HG03097 (cell line): Measurements from ENCODE around the gene MMRN2.
"Not testable (repeated sequence)": the region's sequence is repeated elsewhere in the genome, so short reads cannot be mapped to it uniquely, and the experiment has no call there.

Experiments
- ATAC-seq: cut with Tn5 transposase; IDR thresholded peaks from one replicate; pipeline ENCODE4 v1.9.1; 2021; ENCODE audit not compliant: unreplicated experiment, low FRiP score

MMRN2 gene

GRCh38 chr10:86957471-86958115 lies at the start of gene MMRN2:
TSS of gene MMRN2 (minus strand) at chr10:86957615. CDS start at chr10:86957541, 74 bp downstream.
- ATAC-seq, result no peak

GRCh38 chr10:87007124-87007523 lies 49.7 kb upstream of the MMRN2 start:
- not testable (repeated sequence) for ATAC-seq

GRCh38 chr10:87000491-87000890 lies 43.1 kb upstream of the MMRN2 start:
- ATAC-seq, result no peak

GRCh38 chr10:86999802-87000403 lies 42.5 kb upstream of the MMRN2 start:
- not testable (repeated sequence) for ATAC-seq

GRCh38 chr10:86992929-86993328 lies 35.5 kb upstream of the MMRN2 start:
- no peak for ATAC-seq

GRCh38 chr10:86992456-86992855 lies 35.0 kb upstream of the MMRN2 start:
- no peak for ATAC-seq

GRCh38 chr10:86991362-86991761 lies 33.9 kb upstream of the MMRN2 start:
- ATAC-seq, result not testable (repeated sequence)

GRCh38 chr10:86988520-86988919 lies 31.1 kb upstream of the MMRN2 start:
- ATAC-seq, result no peak

GRCh38 chr10:86984498-86984897 lies 27.1 kb upstream of the MMRN2 start:
- ATAC-seq, result not testable (repeated sequence)

GRCh38 chr10:86981716-86982115 lies 24.3 kb upstream of the MMRN2 start:
- no peak for ATAC-seq

GRCh38 chr10:86981020-86981419 lies 23.6 kb upstream of the MMRN2 start:
- ATAC-seq, result not testable (repeated sequence)

- no peak for ATAC-seq
These were observed 22.6 kb upstream of the MMRN2 start for GRCh38 chr10:86979977-86980448.

GRCh38 chr10:86979296-86979818 lies 21.9 kb upstream of the MMRN2 start:
- no peak for ATAC-seq

GRCh38 chr10:86978457-86978856 lies 21.0 kb upstream of the MMRN2 start:
- not testable (repeated sequence) for ATAC-seq

- no peak for ATAC-seq
These were observed 19.1 kb upstream of the MMRN2 start for GRCh38 chr10:86976362-86977056.

GRCh38 chr10:86974484-86974883 lies 17.1 kb upstream of the MMRN2 start:
- ATAC-seq, result no peak

- no peak for ATAC-seq
These were observed 15.4 kb upstream of the MMRN2 start for GRCh38 chr10:86972613-86973380.

- peak; percentile 75 for ATAC-seq
These were observed 14.0 kb upstream of the MMRN2 start for GRCh38 chr10:86971232-86971991.

GRCh38 chr10:86970982-86971231 lies 13.5 kb upstream of the MMRN2 start:
- ATAC-seq, result no peak
